ENCODE data around the gene CCDC188.

DNA sequence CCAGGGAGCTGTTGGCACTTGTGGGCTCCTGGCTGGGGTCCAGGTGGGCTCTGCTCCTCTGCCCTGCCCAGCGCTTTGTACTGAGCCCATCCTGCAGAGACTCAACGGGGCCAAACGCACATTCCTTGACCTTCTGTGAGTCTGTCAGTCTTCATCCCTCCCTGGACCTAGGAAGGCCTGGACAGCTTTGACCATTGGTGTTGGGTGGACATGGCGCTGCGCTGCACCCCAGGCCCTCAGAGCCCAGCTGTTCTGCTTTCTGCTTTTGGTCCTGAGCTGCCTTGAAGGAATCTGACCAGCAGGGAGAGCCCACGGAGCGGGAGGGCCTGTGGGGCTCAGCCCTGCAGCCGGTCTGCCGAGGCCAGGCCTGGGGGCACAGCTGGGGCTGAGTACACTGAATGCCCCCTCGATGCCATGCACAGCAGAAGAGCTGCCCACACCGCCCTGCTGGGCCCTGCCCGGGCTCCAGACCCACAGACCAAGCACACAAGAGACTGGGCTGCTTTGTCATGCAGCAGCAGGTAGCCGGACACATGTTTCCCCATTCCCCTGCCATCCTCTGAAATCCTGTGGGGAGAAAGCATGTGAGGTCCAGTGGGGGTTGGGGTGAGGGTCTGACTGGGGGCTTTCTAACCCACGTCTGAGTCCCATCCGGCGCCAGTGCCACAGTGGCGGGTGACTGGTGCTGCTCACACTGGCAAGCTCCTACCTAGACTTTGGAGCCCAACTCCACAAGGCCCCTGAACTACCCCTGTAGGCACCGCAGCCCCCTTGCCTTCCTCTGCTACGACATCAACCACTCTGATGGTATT lies 24.1 kb upstream of the CCDC188 start:
- TF ChIP-seq, protein P1, sequence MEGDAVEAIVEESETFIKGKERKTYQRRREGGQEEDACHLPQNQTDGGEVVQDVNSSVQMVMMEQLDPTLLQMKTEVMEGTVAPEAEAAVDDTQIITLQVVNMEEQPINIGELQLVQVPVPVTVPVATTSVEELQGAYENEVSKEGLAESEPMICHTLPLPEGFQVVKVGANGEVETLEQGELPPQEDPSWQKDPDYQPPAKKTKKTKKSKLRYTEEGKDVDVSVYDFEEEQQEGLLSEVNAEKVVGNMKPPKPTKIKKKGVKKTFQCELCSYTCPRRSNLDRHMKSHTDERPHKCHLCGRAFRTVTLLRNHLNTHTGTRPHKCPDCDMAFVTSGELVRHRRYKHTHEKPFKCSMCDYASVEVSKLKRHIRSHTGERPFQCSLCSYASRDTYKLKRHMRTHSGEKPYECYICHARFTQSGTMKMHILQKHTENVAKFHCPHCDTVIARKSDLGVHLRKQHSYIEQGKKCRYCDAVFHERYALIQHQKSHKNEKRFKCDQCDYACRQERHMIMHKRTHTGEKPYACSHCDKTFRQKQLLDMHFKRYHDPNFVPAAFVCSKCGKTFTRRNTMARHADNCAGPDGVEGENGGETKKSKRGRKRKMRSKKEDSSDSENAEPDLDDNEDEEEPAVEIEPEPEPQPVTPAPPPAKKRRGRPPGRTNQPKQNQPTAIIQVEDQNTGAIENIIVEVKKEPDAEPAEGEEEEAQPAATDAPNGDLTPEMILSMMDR (conservative IDR thresholded peaks at IDR 0.05; ENCODE audit: low read depth, low read length), result no peak
- TF ChIP-seq EZH2 (IDR thresholded peaks at IDR 0.05; ENCODE audit: borderline replicate concordance, low read depth, low read length, poor library complexity, severe bottlenecking), result no peak

Measured in A673 (cell line).